ENCODE measurements around the gene CHAC1. TPM values are rescaled to one million over a fixed set of nuclear protein-coding genes. Genes with fewer than 3 reads are reported as not detected.

The CHAC1 gene
- total and polyA plus RNA-seq, 2 of the 13 experiments (the other 11 are each of a cell fraction or from before 2014, with no cell fraction given), result 0.44 TPM; not detected in 1

DNA sequence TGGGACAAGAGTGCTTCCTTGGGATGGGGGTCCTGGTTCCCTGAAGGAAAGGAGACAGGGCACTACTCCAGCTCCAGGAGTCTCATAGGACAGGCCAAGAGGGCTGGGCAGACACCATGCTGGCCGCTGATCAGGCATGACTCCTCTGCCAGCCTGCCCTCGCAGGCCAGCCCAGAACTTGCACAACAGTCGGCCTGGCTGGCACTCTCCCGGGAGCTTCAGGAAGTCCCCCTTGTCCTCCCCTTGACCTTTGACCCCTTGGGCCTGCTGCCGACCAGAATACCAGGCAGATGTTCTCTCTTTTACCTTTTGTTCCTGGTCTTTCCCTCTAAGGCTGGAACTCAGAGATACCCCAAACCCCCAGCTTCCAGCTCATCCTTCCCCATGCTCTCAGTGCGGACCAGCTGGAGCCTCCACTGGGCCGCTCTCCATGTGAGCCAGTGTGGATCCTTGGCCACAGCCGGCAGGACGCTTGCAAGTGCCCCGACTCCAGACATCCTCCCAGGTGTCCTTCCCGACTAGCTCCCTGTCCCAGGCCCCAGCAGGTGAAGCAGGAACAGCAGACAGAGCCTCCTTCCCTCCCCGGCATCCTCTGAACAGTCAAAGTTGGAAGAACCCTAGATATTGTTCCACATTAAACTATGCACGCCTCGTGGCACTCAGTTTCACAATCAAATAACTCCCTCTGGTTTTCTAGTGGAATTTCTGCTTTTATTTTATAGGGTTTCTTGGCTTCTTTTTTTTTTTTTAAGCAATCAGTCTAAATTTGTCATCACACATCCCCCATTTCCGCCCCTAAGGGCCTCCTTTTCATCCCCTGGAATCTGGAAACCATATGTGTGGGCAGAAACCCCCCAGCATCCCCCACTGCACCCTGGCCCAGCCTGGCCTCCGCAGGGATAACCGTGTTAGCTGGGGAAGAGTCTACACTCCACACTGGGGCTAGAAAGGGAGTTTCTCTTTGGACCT is 43.3 kb upstream of the CHAC1 start (continued):
- no peak for TF ChIP-seq ZBTB40 (IDR thresholded peaks at IDR 0.05)
- peak; percentile 54; the same call in 1 of the 2 replicates for TF ChIP-seq ZBTB40 (CRISPR knock-in tag; IDR thresholded peaks at IDR 0.05)
- TF ChIP-seq HINFP (CRISPR knock-in tag; IDR thresholded peaks at IDR 0.05; ENCODE audit: low read depth), result no peak
- 0 out of 2 replicates have a peak, but pooled peaks have one; percentile 25 for TF ChIP-seq MEIS2 (CRISPR knock-in tag; IDR thresholded peaks at IDR 0.05)
- no peak for TF ChIP-seq KAT2B (IDR thresholded peaks at IDR 0.05; ENCODE audit: borderline replicate concordance, low read depth, low read length)
- no peak for TF ChIP-seq TP53 (CRISPR knock-in tag; conservative IDR thresholded peaks at IDR 0.05)
- TF ChIP-seq FOXC1 (CRISPR knock-in tag; IDR thresholded peaks at IDR 0.05; ENCODE audit: borderline replicate concordance), result no peak
- 0 out of 2 replicates have a peak, but pooled peaks have one; percentile 49 for TF ChIP-seq ZNF776 (CRISPR knock-in tag; IDR thresholded peaks at IDR 0.05)
- peak; percentile 94 for TF ChIP-seq NR2C2 (CRISPR knock-in tag; IDR thresholded peaks at IDR 0.05; ENCODE audit: borderline replicate concordance)
- no peak for TF ChIP-seq PRPF4 (IDR thresholded peaks at IDR 0.05; ENCODE audit: low read depth, low read length, poor library complexity, severe bottlenecking)
- TF ChIP-seq ZMAT5 (CRISPR knock-in tag; IDR thresholded peaks at IDR 0.05; ENCODE audit: borderline replicate concordance, low read depth), result no peak
- TF ChIP-seq SALL1 (CRISPR knock-in tag; IDR thresholded peaks at IDR 0.05), result peak; percentile 33
- no peak for TF ChIP-seq ZBTB20 (CRISPR knock-in tag; IDR thresholded peaks at IDR 0.05; ENCODE audit: borderline replicate concordance, low read depth)
- peak; percentile 96 for TF ChIP-seq HNRNPL (IDR thresholded peaks at IDR 0.05; ENCODE audit: low read depth, low read length)
- TF ChIP-seq ZNF660 (CRISPR knock-in tag; IDR thresholded peaks at IDR 0.05; ENCODE audit: borderline replicate concordance, low read depth), result no peak
- TF ChIP-seq ERF (CRISPR knock-in tag; IDR thresholded peaks at IDR 0.05), result no peak
- TF ChIP-seq ZNF253 (CRISPR knock-in tag; IDR thresholded peaks at IDR 0.05; ENCODE audit: borderline replicate concordance), result no peak
